ENCODE data around the gene PTPN12.

The PTPN12 gene

GRCh38 chr7:77665161-77665560 is 128.1 kb downstream of the PTPN12 start:
- Histone ChIP-seq H3K27me3 (no peaks in the 10 kb centered on the region), H3K36me3 (peaks cover 8% of the 10 kb centered on the region), H3K4me3 (ENCODE audit: low read depth in 1 of 2, low read length in 1 of 2) (no peak overlapping the region), H3K4me1 (ENCODE audit: control insufficient read depth in 1 of 2, insufficient read depth in 1 of 2, low read depth in 1 of 2, low read length in 1 of 2) (peaks cover 18 to 28% of the 10 kb centered on the region in 2 experiments), H3K27ac (no peak overlapping the region), H3K9me3 (no peaks in the 10 kb centered on the region)
- TF ChIP-seq CTCF (IDR thresholded peaks at IDR 0.05), result no peak

GRCh38 chr7:77667459-77668086 is 130.5 kb downstream of the PTPN12 start:
- H3K9me3 ChIP-seq, result no peaks in the 10 kb centered on the region
- no peak overlapping the region for H3K27ac ChIP-seq
- H3K36me3 ChIP-seq, result peaks cover 8% of the 10 kb centered on the region
- H3K27me3 ChIP-seq, result no peaks in the 10 kb centered on the region
- H3K4me3 ChIP-seq (ENCODE audit: low read depth in 1 of 2, low read length in 1 of 2), result no peak overlapping the region
- H3K4me1 ChIP-seq (ENCODE audit: control insufficient read depth in 1 of 2, insufficient read depth in 1 of 2, low read depth in 1 of 2, low read length in 1 of 2), result peaks cover 4 to 15% of the 10 kb centered on the region in 2 experiments
- no peak for TF ChIP-seq CTCF (IDR thresholded peaks at IDR 0.05)

- peaks cover 0 to 8% of the 10 kb centered on the region in 2 experiments for H3K4me1 ChIP-seq (ENCODE audit: control insufficient read depth in 1 of 2, insufficient read depth in 1 of 2, low read depth in 1 of 2, low read length in 1 of 2)
- H3K27ac ChIP-seq, result no peak overlapping the region
- no peak for TF ChIP-seq CTCF (IDR thresholded peaks at IDR 0.05)
- H3K9me3 ChIP-seq, result no peaks in the 10 kb centered on the region
- H3K36me3 ChIP-seq, result no peaks in the 10 kb centered on the region
- H3K27me3 ChIP-seq, result no peaks in the 10 kb centered on the region
- H3K4me3 ChIP-seq (ENCODE audit: low read depth in 1 of 2, low read length in 1 of 2), result no peak overlapping the region
Measured at GRCh38 chr7:77674878-77675277, 137.8 kb downstream of the PTPN12 start.

GRCh38 chr7:77679608-77680007 is 142.5 kb downstream of the PTPN12 start:
- Histone ChIP-seq H3K36me3 (peaks cover 30% of the 10 kb centered on the region), H3K27me3 (no peaks in the 10 kb centered on the region), H3K27ac (no peak overlapping the region), H3K9me3 (no peaks in the 10 kb centered on the region), H3K4me3 (ENCODE audit: low read depth in 1 of 2, low read length in 1 of 2) (no peak overlapping the region), H3K4me1 (ENCODE audit: control insufficient read depth in 1 of 2, insufficient read depth in 1 of 2, low read depth in 1 of 2, low read length in 1 of 2) (peaks cover 11 to 15% of the 10 kb centered on the region in 2 experiments)
- TF ChIP-seq CTCF (IDR thresholded peaks at IDR 0.05), result no peak

GRCh38 chr7:77680266-77680665 is 143.2 kb downstream of the PTPN12 start:
- peaks cover 18% of the 10 kb centered on the region in 2 experiments for H3K4me1 ChIP-seq (ENCODE audit: control insufficient read depth in 1 of 2, insufficient read depth in 1 of 2, low read depth in 1 of 2, low read length in 1 of 2)
- no peaks in the 10 kb centered on the region for H3K9me3 ChIP-seq
- H3K27ac ChIP-seq, result no peak overlapping the region
- H3K36me3 ChIP-seq, result peaks cover 30% of the 10 kb centered on the region
- TF ChIP-seq CTCF (IDR thresholded peaks at IDR 0.05), result no peak
- H3K27me3 ChIP-seq, result no peaks in the 10 kb centered on the region
- H3K4me3 ChIP-seq (ENCODE audit: low read depth in 1 of 2, low read length in 1 of 2), result no peak overlapping the region

Data from neutrophil (primary cell).